CD14-positive monocyte (primary cell): Measurements from ENCODE around the gene BAIAP2L2. TPM values are rescaled to one million over a fixed set of nuclear protein-coding genes. Genes with fewer than 3 reads are reported as not detected.
A peak's percentile ranks its signal among the peaks of the same experiment; 100 is the strongest.

Source experiments
- DNase-seq, 3 donors: peaks; one replicate each; pipeline ENCODE4 v3.0.0-alpha.2; 2011 to 2022
- H2AFZ ChIP-seq: 2 replicates; pipeline ENCODE4 v1.6.0; 2012; ENCODE audit warnings: mild to moderate bottlenecking, low read depth, low read length, inconsistent platforms; ENCODE audit not compliant: insufficient read depth, poor library complexity, severe bottlenecking
- H3K27ac ChIP-seq, 2 donors: 1 replicate in 1 of 2; 2 replicates in 1 of 2; pipeline ENCODE4 v1.5.1; 2012 to 2013; ENCODE audit warnings: low read length in 2 of 2, control low read depth in 1 of 2, inconsistent platforms in 1 of 2, low read depth in 1 of 2, mild to moderate bottlenecking in 1 of 2
- H3K27me3 ChIP-seq, 2 donors: one replicate each; pipeline versions ENCODE4 v1.6.0 to v1.6.1; 2011 to 2013; ENCODE audit warnings: low read length in 2 of 2; ENCODE audit not compliant: control insufficient read depth in 2 of 2, insufficient read depth in 2 of 2
- H3K36me3 ChIP-seq, 2 donors: replicated peaks in 1 of 2; 1 replicate in 1 of 2; 2 replicates in 1 of 2; pipeline versions ENCODE4 v1.5.1 to v1.6.1; 2012 to 2013; ENCODE audit warnings: low read length in 2 of 2, control low read depth in 1 of 2, inconsistent platforms in 1 of 2, mild to moderate bottlenecking in 1 of 2; ENCODE audit not compliant: insufficient read depth in 2 of 2, control insufficient read depth in 1 of 2
- H3K4me1 ChIP-seq, 2 donors: 1 replicate in 1 of 2; 2 replicates in 1 of 2; pipeline versions ENCODE4 v1.5.1 to v1.6.1; 2012 to 2013; ENCODE audit warnings: low read length in 2 of 2, control low read depth in 1 of 2, inconsistent platforms in 1 of 2, mild to moderate bottlenecking in 1 of 2, moderate library complexity in 1 of 2; ENCODE audit not compliant: insufficient read depth in 2 of 2, control insufficient read depth in 1 of 2
- H3K4me2 ChIP-seq: replicated peaks from 2 replicates; pipeline ENCODE3; 2012; ENCODE audit warnings: low read length, moderate library complexity, mild to moderate bottlenecking; ENCODE audit not compliant: poor library complexity, severe bottlenecking; ENCODE audit errors: extremely low read depth
- H3K4me3 ChIP-seq, 3 experiments: fragments of 200-600 bp in 1 of 3; sonication (generic) in 1 of 3; replicated peaks in 1 of 3; 1 replicate in 2 of 3; 2 replicates in 1 of 3; pipeline ENCODE4 v1.5.1; 2011 to 2013; ENCODE audit warnings: low read length in 3 of 3, mild to moderate bottlenecking in 3 of 3, control low read depth in 2 of 3, low read depth in 2 of 3, inconsistent platforms in 1 of 3, moderate library complexity in 1 of 3
- H3K79me2 ChIP-seq: 2 replicates; pipeline ENCODE4 v1.6.0; 2012; ENCODE audit warnings: mild to moderate bottlenecking, control low read depth, inconsistent platforms, low read length, moderate library complexity; ENCODE audit not compliant: insufficient read depth
- H3K9ac ChIP-seq: 2 replicates; pipeline ENCODE4 v1.6.0; 2017; ENCODE audit warnings: low read length, mild to moderate bottlenecking; ENCODE audit not compliant: insufficient read depth, poor library complexity, severe bottlenecking
- H3K9me3 ChIP-seq, 2 donors: replicated peaks in 1 of 2; 1 replicate in 1 of 2; 2 replicates in 1 of 2; pipeline versions ENCODE4 v1.5.1 to v1.6.1; 2012 to 2013; ENCODE audit warnings: low read length in 2 of 2, control low read depth in 1 of 2; ENCODE audit not compliant: control insufficient read depth in 1 of 2, insufficient read depth in 1 of 2
- H4K20me1 ChIP-seq: 2 replicates; pipeline ENCODE4 v1.6.0; 2012; ENCODE audit warnings: mild to moderate bottlenecking, low read length, control low read depth, moderate library complexity; ENCODE audit not compliant: insufficient read depth
- H3K27ac Mint-ChIP-seq, 7 donors: one replicate each; pipeline ENCODE4 v1.8.0; 2020; ENCODE audit warnings: mild to moderate bottlenecking in 7 of 7, mixed read lengths in 7 of 7, moderate library complexity in 6 of 7, inconsistent platforms in 2 of 7
- H3K27me3 Mint-ChIP-seq, 3 donors: one replicate each; pipeline ENCODE4 v1.8.0; 2021 to 2022; ENCODE audit warnings: low read depth in 3 of 3, mild to moderate bottlenecking in 3 of 3, mixed read lengths in 3 of 3, moderate library complexity in 3 of 3, inconsistent platforms in 1 of 3
- H3K36me3 Mint-ChIP-seq, 2 donors: one replicate each; pipeline ENCODE4 v1.8.0; 2020; ENCODE audit warnings: mixed read lengths in 2 of 2, inconsistent platforms in 1 of 2, mild to moderate bottlenecking in 1 of 2
- H3K4me1 Mint-ChIP-seq: one replicate; pipeline ENCODE4 v1.8.0; 2020; ENCODE audit warnings: mild to moderate bottlenecking, mixed read lengths
- H3K4me3 Mint-ChIP-seq, 2 donors: one replicate each; pipeline ENCODE4 v1.8.0; 2020; ENCODE audit warnings: mild to moderate bottlenecking in 2 of 2, mixed read lengths in 2 of 2, moderate library complexity in 1 of 2
- H3K9me3 Mint-ChIP-seq, 7 donors: one replicate each; pipeline ENCODE4 v1.8.0; 2020 to 2022; ENCODE audit warnings: mixed read lengths in 7 of 7, mild to moderate bottlenecking in 6 of 7, moderate library complexity in 6 of 7, inconsistent platforms in 2 of 7
- WGBS: methylation state at CpG from one replicate; pipeline ENCODE4 v1.1.5; 2013; ENCODE audit warnings: missing lambda C conversion rate; ENCODE audit not compliant: insufficient coverage; 5-methylcytosine and 5-hydroxymethylcytosine counted together
- intact Hi-C, 2 donors: fragments of 100-400 bp; cut with micrococcal nuclease; formaldehyde crosslinking; loops; one replicate each; pipeline versions ENCODE4 v1.15.0 to v1.15.1; 2023
- polyA plus RNA-seq, 3 donors: library from polyadenylated mRNA; depleted of rRNA in 1 of 3; unstranded in 2 of 3; stranded (reverse) in 1 of 3; fragments of 300-500 nt in 2 of 3; fragments of >200 nt in 1 of 3; fragmentation: Illumina TruSeq in 2 of 3; gene quantifications; 1 replicate in 2 of 3; 2 replicates in 1 of 3; pipeline ENCODE4 v1.2.3, GENCODE V29; 2012 to 2021
- TF ChIP-seq, protein P1 (sequence below): fragments of 200-600 bp; IDR thresholded peaks from one replicate; pipeline ENCODE4 v1.8.0; 2022; ENCODE audit warnings: antibody characterized with exemption, mild to moderate bottlenecking

The BAIAP2L2 gene
- polyA plus RNA-seq, 3 donors: 0.11 TPM; not detected in 2

GRCh38 chr22:38132136-38132535, 21.7 kb upstream of the BAIAP2L2 start:
- peaks cover 6% of the 10 kb centered on the region for H3K4me1 Mint-ChIP-seq
- DNase-seq: no peak
- H3K27ac Mint-ChIP-seq: peak overlapping the region in 1 of 7 donors; percentile 63
- H3K9me3 Mint-ChIP-seq: peaks cover 0 to 3% (median 0%) of the 10 kb centered on the region in 7 donors
- peaks cover 13 to 28% of the 10 kb centered on the region in 2 donors for H3K36me3 Mint-ChIP-seq
- 86% methylated on average over 2 of the region's 7 CpGs for WGBS
- no peak overlapping the region for H3K4me2 ChIP-seq
- H3K4me3 ChIP-seq: no peak overlapping the region
- H3K27me3 Mint-ChIP-seq: peaks cover 0 to 6% (median 0%) of the 10 kb centered on the region in 3 donors
- no peak overlapping the region for H2AFZ ChIP-seq
- no peak overlapping the region for H3K9ac ChIP-seq
- no peaks in the 10 kb centered on the region for H4K20me1 ChIP-seq
- TF ChIP-seq, protein P1, sequence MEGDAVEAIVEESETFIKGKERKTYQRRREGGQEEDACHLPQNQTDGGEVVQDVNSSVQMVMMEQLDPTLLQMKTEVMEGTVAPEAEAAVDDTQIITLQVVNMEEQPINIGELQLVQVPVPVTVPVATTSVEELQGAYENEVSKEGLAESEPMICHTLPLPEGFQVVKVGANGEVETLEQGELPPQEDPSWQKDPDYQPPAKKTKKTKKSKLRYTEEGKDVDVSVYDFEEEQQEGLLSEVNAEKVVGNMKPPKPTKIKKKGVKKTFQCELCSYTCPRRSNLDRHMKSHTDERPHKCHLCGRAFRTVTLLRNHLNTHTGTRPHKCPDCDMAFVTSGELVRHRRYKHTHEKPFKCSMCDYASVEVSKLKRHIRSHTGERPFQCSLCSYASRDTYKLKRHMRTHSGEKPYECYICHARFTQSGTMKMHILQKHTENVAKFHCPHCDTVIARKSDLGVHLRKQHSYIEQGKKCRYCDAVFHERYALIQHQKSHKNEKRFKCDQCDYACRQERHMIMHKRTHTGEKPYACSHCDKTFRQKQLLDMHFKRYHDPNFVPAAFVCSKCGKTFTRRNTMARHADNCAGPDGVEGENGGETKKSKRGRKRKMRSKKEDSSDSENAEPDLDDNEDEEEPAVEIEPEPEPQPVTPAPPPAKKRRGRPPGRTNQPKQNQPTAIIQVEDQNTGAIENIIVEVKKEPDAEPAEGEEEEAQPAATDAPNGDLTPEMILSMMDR: no peak
- no peaks in the 10 kb centered on the region for H3K4me1 ChIP-seq
- no peaks in the 10 kb centered on the region for H3K27me3 ChIP-seq
- H3K36me3 ChIP-seq: no peaks in the 10 kb centered on the region
- H3K4me3 Mint-ChIP-seq: no peak overlapping the region
- intact Hi-C loops: no loop called here
- H3K9me3 ChIP-seq: no peaks in the 10 kb centered on the region
- no peak overlapping the region for H3K27ac ChIP-seq
- H3K79me2 ChIP-seq: no peaks in the 10 kb centered on the region

DNA sequence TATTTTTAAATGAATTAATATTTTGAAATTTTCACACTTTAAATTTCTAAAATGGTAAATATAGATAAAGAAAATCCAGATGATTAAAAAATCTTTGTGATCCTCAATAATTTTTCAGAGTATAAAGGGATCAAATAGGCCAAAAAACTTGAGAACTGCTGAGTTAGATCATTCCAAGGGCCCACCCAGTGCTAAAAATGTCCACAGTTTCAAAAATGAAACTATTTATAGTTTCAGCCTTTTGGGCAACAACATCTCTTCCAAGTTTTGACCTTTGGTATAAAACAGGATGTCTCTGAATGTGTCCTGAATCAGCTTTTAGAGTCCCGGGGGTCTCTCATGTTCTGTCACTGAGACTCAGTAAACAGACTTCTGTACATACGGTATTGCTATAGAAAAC, 20.9 kb upstream of the BAIAP2L2 start:
- H4K20me1 ChIP-seq: no peaks in the 10 kb centered on the region
- Mint-ChIP-seq H3K4me3 (no peak overlapping the region), H3K27me3 (peaks cover 0 to 6% (median 0%) of the 10 kb centered on the region in 3 donors), H3K36me3 (peaks cover 13 to 32% of the 10 kb centered on the region in 2 donors), H3K27ac (no peak overlapping the region), H3K9me3 (peaks cover 0 to 3% (median 0%) of the 10 kb centered on the region in 7 donors), H3K4me1 (peaks cover 6% of the 10 kb centered on the region)
- no peaks in the 10 kb centered on the region for H3K36me3 ChIP-seq
- TF ChIP-seq, protein P1: no peak
- no peak overlapping the region for H3K27ac ChIP-seq
- intact Hi-C loops: no loop called here
- no peak overlapping the region for H3K4me2 ChIP-seq
- no peak overlapping the region for H3K9ac ChIP-seq
- H3K4me3 ChIP-seq: no peak overlapping the region
- H3K79me2 ChIP-seq: no peaks in the 10 kb centered on the region
- H3K9me3 ChIP-seq: no peaks in the 10 kb centered on the region
- no peak overlapping the region for H2AFZ ChIP-seq
- no peaks in the 10 kb centered on the region for H3K27me3 ChIP-seq
- DNase-seq: no peak
- H3K4me1 ChIP-seq: no peaks in the 10 kb centered on the region
- 100% methylated on average over 1 of the region's 2 CpGs for WGBS
